SH-SY5Y (cell line): ENCODE measurements around the gene ERMP1.

ENCODE experiments used
- GATA2 ChIP-seq: IDR thresholded peaks from 2 replicates; pipeline ENCODE4 v1.6.1; 2011; ENCODE audit warnings: mild to moderate bottlenecking, low read depth, low read length
- GATA3 ChIP-seq: IDR thresholded peaks from 2 replicates; pipeline ENCODE4 v1.6.1; 2011; ENCODE audit warnings: low read depth, mild to moderate bottlenecking, low read length, moderate library complexity

DNA sequence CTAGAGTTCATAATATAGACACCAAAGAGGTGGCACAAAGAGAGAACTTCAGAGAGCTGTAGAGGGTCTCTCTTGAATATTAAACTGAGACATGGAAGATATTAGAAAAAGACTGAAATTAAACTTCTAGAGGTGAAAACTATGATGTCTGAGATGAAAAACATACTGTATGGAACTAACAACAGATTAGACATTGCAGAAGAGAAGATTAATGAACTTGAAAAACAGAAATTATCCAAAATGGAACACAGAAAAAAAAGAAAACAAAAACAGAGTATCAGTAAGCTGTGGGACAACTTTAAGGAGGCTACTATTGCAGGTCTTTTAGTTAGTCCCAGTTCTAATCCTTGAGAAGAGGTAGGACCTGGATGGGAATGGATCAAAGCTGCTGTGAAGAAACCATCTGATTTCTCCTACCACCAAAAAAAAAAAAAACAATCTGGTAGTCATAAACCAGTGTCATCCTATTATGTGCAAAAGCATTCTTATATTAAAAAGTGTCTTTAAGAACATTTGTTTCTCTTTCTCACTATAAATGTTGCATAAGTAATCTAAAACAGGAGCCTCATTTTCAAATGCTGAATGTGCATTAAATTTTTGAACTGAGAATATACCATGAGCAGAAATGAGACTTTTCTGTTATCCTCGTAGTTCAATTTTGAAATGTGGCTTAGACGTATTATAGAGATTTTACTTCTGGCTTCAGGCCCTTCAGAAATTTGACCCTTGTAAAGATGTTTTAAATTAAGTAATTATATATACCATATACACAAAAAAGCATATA is 96.2 kb downstream of the ERMP1 start:
- TF ChIP-seq GATA2 (no peak), GATA3 (no peak)
